ENCODE data around the gene FKBP5. TPM values are rescaled to one million over a fixed set of nuclear protein-coding genes. Genes with fewer than 3 reads are reported as not detected.

Gene FKBP5
- total and polyA plus RNA-seq, 2 donors (not counting 1 experiment from before 2014, with no cell fraction given), result 2.8 to 7.4 TPM

DNA sequence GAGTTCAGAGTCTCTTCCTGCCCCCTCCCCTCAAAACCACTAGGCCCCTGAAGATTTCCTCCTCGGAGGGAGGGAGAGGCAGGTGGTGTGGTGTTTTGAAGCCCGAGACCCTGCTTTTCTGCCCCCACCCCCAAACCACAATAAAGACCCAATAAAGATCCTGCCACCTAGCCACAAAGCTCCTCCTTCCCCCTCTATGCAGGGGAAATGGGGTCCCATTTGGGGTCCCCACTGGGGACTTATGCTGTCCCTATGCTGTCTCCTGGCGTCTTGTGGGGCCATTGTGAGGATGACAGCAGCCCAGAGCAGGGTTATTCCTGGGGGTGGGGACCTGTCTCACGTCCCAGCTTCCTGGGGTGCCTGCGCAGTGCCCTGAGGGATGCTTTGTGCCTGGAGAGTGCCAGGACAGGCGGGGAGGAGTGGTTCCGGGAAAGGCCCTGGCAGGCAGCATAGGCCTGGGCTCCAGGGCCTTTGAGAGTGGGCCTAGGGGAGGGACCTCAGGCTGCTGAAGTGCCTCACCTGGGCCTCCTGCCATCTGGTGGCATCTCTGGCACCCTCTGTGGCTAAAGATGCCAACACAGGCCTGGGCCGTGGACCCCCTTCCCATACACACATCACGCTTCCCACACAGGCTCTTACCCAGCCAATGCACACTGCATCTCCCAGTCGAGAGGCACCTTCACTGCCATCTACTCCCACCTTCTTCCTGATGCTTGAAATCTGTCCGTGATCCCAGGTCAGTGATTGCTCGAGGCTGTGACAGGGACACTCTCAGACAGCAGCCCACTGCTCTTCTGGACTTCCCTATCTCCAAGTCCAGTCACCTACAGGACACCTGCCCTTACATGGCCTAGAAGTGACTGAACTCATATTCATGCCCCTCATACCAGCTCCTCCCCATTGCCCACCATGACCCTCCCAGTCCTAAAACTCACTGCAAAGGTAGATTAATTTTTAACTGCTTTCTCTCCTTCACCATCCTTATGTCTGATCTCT is 40.3 kb upstream of the FKBP5 start:
- Mint-ChIP-seq H3K27ac (peak overlapping the region; percentile 93), H3K27me3 (peaks cover 6% of the 10 kb centered on the region), H3K9me3 (ENCODE audit: insufficient read depth) (no peaks in the 10 kb centered on the region), H3K4me1 (peaks cover 60% of the 10 kb centered on the region), H3K4me3 (peak overlapping the region; percentile 89)
- H3K9me3 ChIP-seq (ENCODE audit: control extremely low read depth in 1 of 3, control insufficient read depth in 2 of 3, insufficient read depth in 1 of 3, low read length in 2 of 3), result no peaks in the 10 kb centered on the region
- POLR2A ChIA-PET, result interaction anchor here (0.7 to 1.8 kb wide), 3 partner anchors 9 to 67 kb away, joined by 3 to 8 read pairs (median 3); no protein-coding TSS in a partner anchor
- intact Hi-C loops (cut with micrococcal nuclease), result loop anchor here (1.0 to 2.0 kb wide), 2 partner anchors 9 to 470 kb away; partner anchors contain the start of gene ZNF76
- no peaks in the 10 kb centered on the region for H3K79me2 ChIP-seq (ENCODE audit: control insufficient read depth, insufficient read depth, low read length)
- H3K9ac ChIP-seq (ENCODE audit: low read length), result peak overlapping the region; percentile 64
- no peaks in the 10 kb centered on the region for H3K36me3 ChIP-seq (replicated peaks in 1 of 2; ENCODE audit: control extremely low read depth in 1 of 2, control insufficient read depth in 1 of 2, extremely low read depth in 1 of 2, insufficient read depth in 2 of 2, low read length in 1 of 2)
- peaks cover 47 to 65% of the 10 kb centered on the region in 2 donors for H3K4me1 ChIP-seq (ENCODE audit: control insufficient read depth in 2 of 2, insufficient read depth in 2 of 2, low read length in 2 of 2)
- CTCF ChIA-PET, result interaction anchor here (1.0 to 3.1 kb wide), 6 partner anchors 8 to 146 kb away, joined by 4 to 36 read pairs (median 4); partner anchors contain the start of gene ARMC12
- no peak for TF ChIP-seq EZH2 (IDR thresholded peaks at IDR 0.05; ENCODE audit: borderline replicate concordance, insufficient read depth, low read depth, low read length, poor library complexity, severe bottlenecking)
- TF ChIP-seq, protein P1, sequence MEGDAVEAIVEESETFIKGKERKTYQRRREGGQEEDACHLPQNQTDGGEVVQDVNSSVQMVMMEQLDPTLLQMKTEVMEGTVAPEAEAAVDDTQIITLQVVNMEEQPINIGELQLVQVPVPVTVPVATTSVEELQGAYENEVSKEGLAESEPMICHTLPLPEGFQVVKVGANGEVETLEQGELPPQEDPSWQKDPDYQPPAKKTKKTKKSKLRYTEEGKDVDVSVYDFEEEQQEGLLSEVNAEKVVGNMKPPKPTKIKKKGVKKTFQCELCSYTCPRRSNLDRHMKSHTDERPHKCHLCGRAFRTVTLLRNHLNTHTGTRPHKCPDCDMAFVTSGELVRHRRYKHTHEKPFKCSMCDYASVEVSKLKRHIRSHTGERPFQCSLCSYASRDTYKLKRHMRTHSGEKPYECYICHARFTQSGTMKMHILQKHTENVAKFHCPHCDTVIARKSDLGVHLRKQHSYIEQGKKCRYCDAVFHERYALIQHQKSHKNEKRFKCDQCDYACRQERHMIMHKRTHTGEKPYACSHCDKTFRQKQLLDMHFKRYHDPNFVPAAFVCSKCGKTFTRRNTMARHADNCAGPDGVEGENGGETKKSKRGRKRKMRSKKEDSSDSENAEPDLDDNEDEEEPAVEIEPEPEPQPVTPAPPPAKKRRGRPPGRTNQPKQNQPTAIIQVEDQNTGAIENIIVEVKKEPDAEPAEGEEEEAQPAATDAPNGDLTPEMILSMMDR (IDR thresholded peaks at IDR 0.05), result peak; percentile 14
- ATAC-seq (ENCODE audit: low read depth), result no peak
- H3K4me3 ChIP-seq (ENCODE audit: control extremely low read depth in 1 of 5, extremely low read depth in 1 of 5, insufficient read depth in 1 of 5, low read depth in 2 of 5, low read length in 4 of 5), result peak overlapping the region in 2 of 5 experiments; percentile 50 to 62
- peaks cover 0 to 17% (median 5%) of the 10 kb centered on the region in 4 experiments for H3K27me3 ChIP-seq (replicated peaks in 1 of 4; ENCODE audit: control extremely low read depth in 1 of 4, control insufficient read depth in 3 of 4, insufficient read depth in 4 of 4, low read length in 3 of 4)
- H4K20me1 ChIP-seq (ENCODE audit: control insufficient read depth, insufficient read depth, low read length, poor library complexity, severe bottlenecking), result no peaks in the 10 kb centered on the region
- H3K27ac ChIP-seq (ENCODE audit: low read length in 2 of 2), result no peak overlapping the region
- WGBS (ENCODE audit: insufficient coverage), result 38% methylated on average over 10 of the region's 12 CpGs
- H2AFZ ChIP-seq (ENCODE audit: insufficient read depth, low read depth, low read length, poor library complexity, severe bottlenecking), result peak overlapping the region; percentile 25
- H3K4me2 ChIP-seq (replicated peaks; ENCODE audit: low read depth, low read length, poor library complexity, severe bottlenecking), result peak overlapping the region; percentile 98
- DNase-seq, result peak; percentile 62

All from B cell (primary cell).